ENCODE results near the gene TNS3.

The TNS3 gene

GRCh38 chr7:47438411-47439029 lies 143.4 kb downstream of the TNS3 start:
- H3K4me3 ChIP-seq (ENCODE audit: low read depth, low read length) = no peak overlapping the region

GRCh38 chr7:47435889-47436312 lies 146.0 kb downstream of the TNS3 start:
- no peak overlapping the region for H3K4me3 ChIP-seq (ENCODE audit: low read depth, low read length)

GRCh38 chr7:47433564-47433895 lies 148.4 kb downstream of the TNS3 start:
- no peak overlapping the region for H3K4me3 ChIP-seq (ENCODE audit: low read depth, low read length)

- no peak overlapping the region for H3K4me3 ChIP-seq (ENCODE audit: low read depth, low read length)
Measured at GRCh38 chr7:47432671-47433563, 149.0 kb downstream of the TNS3 start.

- no peak overlapping the region for H3K4me3 ChIP-seq (ENCODE audit: low read depth, low read length)
Measured at GRCh38 chr7:47430422-47430821, 151.5 kb downstream of the TNS3 start.

GRCh38 chr7:47428768-47429472 lies 153.0 kb downstream of the TNS3 start:
- H3K4me3 ChIP-seq (ENCODE audit: low read depth, low read length) = no peak overlapping the region

GRCh38 chr7:47428052-47428767 lies 153.7 kb downstream of the TNS3 start:
- H3K4me3 ChIP-seq (ENCODE audit: low read depth, low read length) = no peak overlapping the region

- H3K4me3 ChIP-seq (ENCODE audit: low read depth, low read length) = no peak overlapping the region
Measured at GRCh38 chr7:47427051-47427643, 154.8 kb downstream of the TNS3 start.

GRCh38 chr7:47424523-47424922 lies 157.4 kb downstream of the TNS3 start:
- H3K4me3 ChIP-seq (ENCODE audit: low read depth, low read length) = no peak overlapping the region

GRCh38 chr7:47423196-47423595 lies 158.7 kb downstream of the TNS3 start:
- no peak overlapping the region for H3K4me3 ChIP-seq (ENCODE audit: low read depth, low read length)

GRCh38 chr7:47422611-47423010 lies 159.3 kb downstream of the TNS3 start:
- no peak overlapping the region for H3K4me3 ChIP-seq (ENCODE audit: low read depth, low read length)

- no peak overlapping the region for H3K4me3 ChIP-seq (ENCODE audit: low read depth, low read length)
Measured at GRCh38 chr7:47421456-47421855, 160.5 kb downstream of the TNS3 start.

- no peak overlapping the region for H3K4me3 ChIP-seq (ENCODE audit: low read depth, low read length)
Measured at GRCh38 chr7:47420122-47420780, 161.7 kb downstream of the TNS3 start.

GRCh38 chr7:47419471-47419870 lies 162.4 kb downstream of the TNS3 start:
- H3K4me3 ChIP-seq (ENCODE audit: low read depth, low read length) = no peak overlapping the region

- no peak overlapping the region for H3K4me3 ChIP-seq (ENCODE audit: low read depth, low read length)
Measured at GRCh38 chr7:47418601-47419309, 163.2 kb downstream of the TNS3 start.

GRCh38 chr7:47416492-47417480 lies 165.1 kb downstream of the TNS3 start:
- no peak overlapping the region for H3K4me3 ChIP-seq (ENCODE audit: low read depth, low read length)

GRCh38 chr7:47415318-47416212 lies 166.3 kb downstream of the TNS3 start:
- no peak overlapping the region for H3K4me3 ChIP-seq (ENCODE audit: low read depth, low read length)

Data from iPS-11a (cell line).